SKM-1 (cell line): ENCODE measurements around the gene ACTN3.
"Not testable (repeated sequence)": the region's sequence is repeated elsewhere in the genome, so short reads cannot be mapped to it uniquely, and the experiment has no call there.

ENCODE experiments used
- DNase-seq: peaks from one replicate; lab custom pipeline; 2025; ENCODE audit not compliant: unreplicated experiment; lab: John Stamatoyannopoulos, UW

Gene ACTN3

DNA sequence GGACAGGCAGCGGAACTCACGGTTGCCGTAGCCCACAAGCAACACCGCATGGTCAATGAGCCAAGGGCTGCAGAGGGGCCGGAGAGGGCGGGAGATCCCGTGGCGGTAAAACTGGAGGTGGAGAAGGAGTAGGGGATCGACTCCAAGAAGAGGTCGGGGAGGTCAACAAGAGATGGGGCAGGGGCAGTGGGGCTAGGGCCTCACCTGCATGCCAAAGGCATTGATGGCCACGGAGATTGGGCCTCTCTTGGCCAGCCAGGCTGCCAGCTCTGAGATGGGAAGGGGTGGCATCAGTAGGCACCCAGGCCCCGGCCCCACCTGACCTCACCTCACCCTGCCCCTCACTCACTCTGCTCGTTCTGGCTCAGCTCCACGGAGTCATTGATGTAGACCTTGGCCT is 17.8 kb downstream of the ACTN3 start:
- DNase-seq = no peak

DNA sequence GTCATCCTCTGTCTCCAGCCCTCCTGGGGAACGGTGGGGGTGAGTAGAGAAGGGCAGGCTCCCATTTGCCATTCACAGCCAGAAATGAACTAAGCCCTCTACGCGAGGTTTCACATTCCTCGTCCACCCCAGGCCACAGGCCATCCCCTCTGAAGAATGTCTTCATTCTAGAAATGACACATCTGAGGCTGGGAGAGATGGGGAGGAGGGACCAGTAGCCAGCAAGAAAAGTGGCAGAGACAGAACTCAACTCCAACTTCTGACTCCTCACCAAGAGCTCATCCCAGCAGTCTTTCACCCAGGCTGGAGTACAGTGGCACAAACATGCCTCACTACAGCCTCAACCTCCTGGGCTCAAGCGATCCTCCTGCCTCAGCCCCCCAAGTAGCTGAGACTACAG is 18.3 kb downstream of the ACTN3 start:
- no peak for DNase-seq

DNA sequence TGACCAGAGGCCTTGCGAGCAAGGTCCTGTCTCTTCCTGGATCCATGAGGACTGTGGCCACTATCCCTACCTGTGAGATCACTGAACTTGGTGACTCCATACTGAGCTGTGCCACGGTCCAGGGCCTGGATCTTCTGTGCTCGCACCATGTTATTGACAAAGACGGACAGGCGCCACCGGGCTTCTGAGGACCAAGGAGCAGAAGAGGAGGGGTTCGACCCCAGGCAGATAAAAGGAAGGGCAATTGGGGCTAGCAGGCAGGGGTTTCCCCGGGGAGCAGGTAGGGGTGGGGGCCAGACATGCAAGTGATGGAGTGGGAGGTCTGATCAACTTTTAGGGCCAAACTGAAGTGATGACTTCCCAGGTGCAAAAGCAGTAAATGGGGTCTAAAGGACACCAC is 19.5 kb downstream of the ACTN3 start:
- no peak for DNase-seq

DNA sequence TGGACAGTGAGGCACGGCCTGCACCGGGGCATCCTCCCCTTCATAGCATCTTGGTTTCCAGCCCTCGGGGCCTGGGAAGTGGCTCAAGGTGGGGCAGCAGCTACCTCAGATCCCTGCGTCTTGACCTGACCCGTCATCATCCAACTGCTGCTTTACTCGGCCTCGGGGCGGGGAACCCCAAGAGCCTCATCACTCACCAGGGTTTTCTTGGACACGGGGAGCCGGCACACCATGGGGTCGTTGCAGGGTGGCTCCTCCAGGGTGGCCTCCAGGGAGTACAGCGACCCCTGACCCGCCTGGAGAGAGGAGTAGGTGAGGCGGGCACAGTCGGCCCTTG is 21.1 kb downstream of the ACTN3 start:
- no peak for DNase-seq

DNA sequence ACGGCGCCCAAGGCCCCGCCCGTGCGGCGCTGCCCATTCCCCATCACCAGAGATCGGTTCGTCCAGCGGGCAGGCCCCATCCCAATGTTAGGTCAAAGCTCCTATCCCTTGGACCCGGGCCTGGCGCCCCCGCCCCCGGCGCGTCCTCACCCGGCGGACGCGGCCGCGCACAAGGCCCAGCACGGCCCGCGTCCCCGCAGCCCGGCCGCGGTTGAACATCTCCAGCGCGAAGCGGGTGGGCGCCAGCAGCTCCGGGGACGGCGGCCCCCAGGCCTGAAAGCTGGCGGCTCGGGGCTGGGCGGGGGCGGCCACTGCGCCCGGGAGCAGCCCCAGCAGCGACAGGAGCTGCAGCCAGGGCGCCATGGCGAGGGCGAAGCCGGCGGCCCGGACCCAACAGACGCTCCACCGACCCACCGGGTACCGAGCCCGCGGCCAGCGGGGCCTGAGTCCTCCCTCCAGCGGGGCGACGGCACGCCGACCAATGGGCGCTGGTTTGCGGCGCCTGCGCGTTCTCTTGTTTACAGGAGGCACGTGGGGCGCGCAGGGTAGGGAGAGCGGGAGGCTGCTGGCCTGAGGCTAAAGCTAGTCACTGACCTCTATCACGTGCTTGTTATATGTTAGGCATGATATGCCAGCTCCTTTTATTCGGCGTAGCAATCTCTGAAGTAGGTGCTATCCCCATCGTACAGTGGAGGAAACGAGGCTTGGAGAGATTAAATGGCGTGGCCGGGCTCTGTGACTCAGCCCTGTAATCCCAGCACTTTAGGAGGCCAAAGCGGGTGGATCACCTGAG is 21.6 kb downstream of the ACTN3 start, which contains the start of gene CTSF:
CTSF (minus strand) TSS at position 483 of the 793 bp plus-strand sequence; CDS start at position 363, 120 bp downstream.
- DNase-seq = no peak

DNA sequence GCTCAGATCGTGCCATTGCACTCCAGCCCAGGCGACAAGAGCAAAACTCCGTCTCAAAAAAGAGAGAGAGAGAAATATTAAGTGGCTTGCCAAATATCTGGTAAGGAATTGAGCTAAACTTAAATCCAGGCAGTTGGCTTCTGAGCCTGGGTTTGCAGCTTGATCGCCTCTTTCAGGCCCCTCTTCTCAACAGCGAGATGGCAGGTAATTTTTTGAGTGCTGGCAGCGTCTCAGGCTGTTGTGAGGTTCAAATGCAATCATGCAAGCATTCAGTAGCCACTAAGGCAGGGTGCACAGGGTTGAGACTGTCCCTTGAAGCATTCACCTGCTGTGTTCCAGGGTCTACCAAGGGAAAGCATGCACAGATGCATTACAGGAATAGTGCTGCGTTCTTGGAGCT is 22.4 kb downstream of the ACTN3 start:
- no peak for DNase-seq

DNA sequence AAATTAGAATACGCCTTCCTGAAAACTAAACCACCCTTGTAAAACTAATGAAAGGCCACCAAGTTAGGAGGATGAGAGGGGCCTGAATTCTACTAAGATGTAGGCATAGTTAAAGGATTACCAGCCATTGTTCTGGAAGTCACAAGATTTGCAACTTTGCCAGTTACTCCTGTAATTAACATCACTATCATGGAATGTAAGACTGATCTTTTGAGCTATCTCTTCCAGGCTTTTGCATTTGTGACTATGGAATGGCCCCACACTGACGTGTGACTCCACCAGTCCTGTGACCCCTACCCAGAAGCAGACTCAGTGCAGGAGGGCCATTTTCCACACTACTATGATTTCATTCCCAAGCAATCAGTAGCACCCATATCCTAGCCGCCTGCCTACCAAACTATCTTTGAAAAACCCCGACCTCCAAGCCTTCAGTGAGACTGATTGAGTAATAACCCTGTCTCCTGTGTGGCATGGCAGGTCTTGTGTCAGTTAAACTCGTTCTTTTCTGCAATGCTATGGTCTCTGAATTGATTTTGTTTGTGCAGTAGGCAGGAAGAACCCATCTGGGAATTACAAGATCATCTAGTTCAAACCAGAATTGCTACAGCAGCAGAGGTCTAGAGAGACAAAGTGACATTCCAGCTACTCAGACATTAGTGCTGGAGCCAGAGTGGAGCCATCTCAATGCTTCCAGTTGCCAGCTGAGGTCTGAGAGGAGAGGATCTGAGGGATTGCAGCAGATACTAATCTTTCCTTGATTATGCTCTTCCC is 23.6 kb downstream of the ACTN3 start:
- no peak for DNase-seq

DNA sequence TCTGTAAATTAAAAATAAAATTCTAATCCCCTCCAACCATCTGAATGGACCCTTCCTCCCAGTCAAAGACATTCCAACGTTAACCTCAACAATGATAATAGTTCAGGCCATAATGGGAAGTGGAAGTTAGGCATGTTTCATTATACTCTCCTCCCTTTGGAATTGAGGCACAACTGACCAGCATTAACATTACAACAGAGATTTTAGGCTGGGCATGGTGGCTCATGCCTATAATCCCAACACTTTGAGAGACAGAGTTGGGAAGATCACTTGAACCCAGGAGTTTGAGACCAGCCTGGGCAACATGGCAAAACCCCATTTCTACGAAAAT is 24.1 kb downstream of the ACTN3 start:
- no peak for DNase-seq

DNA sequence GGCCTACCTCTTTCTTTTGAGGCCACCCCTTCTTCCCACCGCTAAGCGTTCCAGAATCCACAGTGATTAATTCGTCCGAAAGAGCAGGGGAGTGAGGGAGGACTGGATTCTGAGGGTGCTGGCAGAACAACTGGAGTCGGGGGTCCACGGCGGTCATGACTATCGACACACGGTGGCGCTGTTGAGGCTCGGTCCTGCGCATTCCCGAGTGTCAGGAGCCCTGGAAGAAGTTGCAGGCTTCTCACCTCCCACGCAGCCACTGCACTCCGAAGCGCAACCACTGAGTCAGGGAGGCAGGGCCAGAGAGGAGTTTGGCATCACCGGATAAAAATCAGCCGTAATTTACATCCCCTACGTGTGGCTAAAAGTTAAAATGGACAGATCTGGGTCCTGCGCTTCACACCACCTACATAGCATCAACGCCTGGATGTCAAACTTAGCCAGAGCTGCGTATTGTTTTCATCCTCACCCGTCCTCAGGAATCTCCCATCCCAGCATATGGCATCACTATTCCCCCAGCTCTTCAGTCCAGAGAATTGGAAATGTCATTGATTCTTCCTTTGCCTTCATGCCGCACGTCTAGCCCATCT is 32.4 kb downstream of the ACTN3 start:
- peak; percentile 20 for DNase-seq

DNA sequence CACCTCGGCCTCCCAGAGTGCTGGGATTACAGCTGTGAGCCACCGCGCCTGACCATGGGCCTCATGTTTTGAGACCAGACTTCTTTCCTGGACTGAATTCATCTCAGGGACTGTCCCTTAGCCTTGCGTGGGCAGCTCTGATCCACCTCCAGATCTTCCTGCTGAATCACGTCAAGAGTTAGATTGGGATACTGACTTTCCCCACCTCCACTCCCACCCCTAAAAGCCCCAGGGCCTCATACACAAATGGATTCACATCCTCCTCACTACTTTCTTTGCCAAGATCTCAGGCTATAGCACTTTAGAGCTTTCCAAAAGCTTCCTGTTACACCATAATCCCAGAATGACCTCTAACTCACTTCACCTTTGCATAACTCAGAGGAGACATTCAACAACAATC is 34.1 kb downstream of the ACTN3 start:
- no peak for DNase-seq

DNA sequence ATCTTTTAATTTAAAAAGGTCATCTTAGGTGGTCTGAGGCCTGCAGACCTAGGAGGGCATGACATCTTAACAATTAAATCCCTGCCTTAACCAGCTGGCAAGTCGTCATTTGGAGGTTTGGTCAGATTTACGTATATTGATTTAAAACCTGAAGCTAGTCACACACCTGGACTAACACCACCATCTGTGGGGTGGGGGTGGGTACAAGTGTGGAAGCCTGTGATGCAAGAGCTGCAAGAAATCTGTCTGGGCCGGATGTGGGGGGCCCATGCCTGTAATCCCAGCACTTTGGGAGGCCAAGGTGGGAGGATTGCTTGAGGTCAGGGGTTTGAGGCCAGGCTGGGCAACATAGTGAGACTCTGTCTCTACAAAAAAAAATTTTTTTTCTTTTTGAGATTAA is 34.6 kb downstream of the ACTN3 start:
- no peak for DNase-seq

DNA sequence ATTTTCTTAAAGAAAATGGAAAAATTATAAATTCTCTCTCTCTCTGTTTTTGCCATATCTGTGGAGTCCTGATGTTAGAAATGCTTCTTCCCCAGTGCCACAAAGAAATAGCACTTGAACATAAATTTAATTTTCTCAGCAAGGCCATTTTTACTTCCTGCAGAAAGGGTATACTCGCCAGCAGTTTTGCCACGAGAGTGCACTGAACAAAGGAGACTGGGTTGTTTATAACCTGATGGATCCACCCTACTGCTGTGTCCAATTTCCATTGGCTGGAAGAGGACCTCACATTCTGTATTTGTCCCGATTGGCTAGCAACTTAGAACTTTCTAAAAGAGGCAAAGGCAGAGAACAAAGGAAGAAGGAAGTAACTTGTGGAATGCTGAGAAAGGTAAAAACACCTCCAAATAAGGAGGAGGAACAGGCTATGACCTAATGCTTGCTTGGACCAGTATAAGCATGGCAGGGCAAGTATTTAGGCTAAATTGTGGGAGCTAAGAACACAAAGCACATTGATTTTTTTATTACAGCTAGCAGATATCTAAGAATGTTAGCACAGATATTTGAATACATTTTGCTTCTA is 36.0 kb downstream of the ACTN3 start:
- not testable (repeated sequence) for DNase-seq

DNA sequence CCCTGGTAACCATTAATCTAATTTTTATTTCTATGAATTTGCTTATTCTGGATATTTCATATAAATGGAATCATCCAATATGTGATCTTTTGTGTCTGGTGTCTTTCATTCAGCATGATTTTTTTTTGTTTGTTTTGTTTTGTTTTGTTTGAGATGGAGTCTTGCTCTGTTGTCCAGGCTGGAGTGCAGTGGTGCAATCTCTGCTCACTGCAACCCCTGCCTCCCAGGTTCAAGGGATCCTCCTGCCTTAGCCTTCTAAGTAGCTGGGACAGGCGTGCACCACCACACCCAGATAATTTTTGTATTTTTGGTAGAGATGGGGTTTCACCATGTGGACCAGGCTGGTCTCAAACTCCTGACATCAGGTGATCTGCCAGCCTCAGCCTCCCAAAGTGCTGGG is 38.7 kb downstream of the ACTN3 start:
- DNase-seq = not testable (repeated sequence)

DNA sequence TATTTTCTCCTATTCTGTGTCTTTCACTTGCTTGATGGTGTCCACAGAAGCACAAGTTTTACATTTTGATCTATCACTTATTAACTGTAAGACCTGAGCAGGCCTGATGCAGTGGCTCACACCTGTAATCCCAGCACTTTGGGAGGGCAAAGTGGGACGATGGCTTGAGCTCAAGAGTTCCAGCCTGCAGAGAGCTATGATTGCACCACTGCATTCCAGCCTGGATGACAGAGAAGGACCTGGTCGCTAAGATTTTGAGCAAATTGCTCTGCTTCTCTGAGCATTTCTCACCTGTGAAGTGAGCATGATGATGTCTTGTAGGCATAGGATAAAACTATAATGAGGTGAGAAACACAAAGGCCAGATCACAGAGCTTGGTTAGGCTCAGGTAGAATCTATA is 39.4 kb downstream of the ACTN3 start:
- DNase-seq = no peak

DNA sequence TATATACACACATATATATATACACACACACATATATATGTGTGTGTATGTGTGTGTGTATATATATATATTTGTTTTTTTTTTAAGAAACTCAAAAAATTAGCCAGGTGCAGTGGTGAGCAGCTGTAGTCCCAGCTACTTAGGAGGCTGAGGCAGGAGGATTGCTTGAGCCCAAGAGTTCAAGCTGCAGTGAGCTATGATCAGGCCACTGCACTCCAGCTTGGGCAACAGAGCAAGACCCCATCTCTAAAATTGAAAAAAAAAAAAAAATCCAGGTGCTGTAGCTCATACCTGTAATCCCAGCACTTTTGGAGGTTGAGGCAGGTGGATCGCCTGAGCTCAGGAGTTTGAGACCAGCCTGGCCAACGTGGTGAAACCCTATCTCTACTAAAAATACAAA is 42.6 kb downstream of the ACTN3 start:
- DNase-seq = not testable (repeated sequence)

DNA sequence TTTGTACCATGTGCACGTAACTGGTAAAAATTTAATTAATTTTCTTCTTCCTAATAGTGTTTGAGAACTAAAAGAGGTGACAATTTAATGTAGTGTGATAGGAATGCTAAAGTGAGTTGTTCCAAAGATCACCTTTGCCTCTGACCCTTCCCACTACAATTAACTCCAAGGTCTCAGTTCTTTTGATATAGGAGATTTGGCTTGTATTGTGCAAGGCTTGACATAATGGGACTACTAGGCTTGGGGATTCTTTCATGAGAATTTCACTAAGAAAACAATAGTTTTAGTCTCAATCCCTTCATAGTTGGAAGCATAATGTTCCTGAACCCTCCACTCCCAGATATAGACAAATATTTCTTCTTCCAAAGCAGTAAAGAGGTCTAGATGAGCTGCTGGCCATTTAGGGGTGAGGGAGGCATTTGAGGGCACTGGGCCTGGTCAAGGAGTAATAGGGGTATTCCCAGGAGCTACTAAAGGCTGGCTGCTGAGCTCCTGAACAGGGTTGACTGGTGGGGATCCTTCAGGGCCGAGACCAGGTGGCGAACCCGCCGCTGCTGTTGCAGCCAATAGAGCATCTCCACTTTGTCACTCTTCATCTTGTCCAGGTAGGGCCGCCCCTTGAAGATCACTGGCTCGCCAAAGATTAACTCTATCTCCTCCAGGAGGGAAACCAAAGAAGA is 43.4 kb downstream of the ACTN3 start:
- DNase-seq = no peak

DNA sequence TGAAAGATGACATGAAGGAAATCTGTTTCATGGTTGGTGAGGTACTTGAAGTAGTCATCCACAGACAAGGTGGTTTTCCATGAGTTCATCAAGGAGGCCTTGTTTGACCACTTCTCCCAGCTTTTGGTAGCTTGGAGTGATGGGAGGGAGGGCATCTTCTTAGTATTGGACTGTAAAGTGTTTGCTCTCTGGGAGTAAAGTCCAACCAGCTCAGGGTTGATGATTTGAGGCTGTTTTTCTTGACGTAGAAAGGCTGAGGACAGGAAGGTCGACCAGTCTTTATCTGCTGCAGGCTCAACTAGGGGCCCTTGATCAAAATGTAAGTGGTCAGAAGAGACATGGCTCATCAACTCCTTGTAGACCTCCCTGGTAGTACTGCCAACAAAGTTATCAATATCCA is 44.5 kb downstream of the ACTN3 start:
- DNase-seq = no peak

DNA sequence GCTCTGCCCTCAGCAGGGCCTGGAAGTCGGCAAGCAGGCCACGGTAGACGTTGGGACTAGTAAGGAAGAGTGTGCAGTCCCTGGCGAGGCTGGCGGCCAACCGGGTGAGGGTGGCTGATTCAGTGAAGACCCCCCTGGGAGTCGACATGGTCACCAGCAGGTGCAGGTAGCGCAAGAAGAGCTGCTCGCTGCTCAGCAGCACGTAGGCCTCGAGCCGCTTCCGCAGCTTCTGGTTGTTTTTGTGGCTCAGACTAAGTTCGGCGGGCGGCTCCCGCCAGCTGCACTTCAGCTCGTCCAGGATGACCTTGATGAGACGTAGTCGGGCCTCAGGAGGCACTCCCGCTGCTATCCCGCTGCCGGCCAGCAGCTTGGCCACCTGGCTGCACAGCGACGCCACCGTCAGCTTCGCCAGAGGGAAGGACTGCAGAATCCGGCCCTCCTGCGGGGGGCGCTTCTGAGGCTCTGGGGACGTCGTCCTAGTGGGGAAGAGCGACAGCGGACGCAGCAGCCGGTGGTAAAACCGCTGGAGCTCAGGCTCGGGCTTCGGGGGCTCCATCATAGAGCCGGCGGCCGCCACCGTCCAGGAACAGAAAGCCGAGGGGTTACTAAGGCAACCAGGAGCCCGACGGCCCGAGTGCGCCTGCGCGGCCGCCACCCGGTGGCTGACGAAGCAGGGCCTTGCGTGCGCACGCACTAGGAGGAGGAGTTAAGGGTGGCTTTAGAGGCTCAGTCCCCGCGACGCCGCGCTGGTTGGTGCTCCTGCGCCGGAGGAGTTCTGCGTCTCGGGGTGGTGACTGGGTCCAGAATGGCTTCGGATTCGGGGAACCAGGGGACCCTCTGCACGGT is 46.0 kb downstream of the ACTN3 start, which contains the start of the genes CCDC87 and CCS:
CCDC87 (minus strand) TSS at position 607 of the 846 bp plus-strand sequence; CDS start at position 559, 48 bp downstream.
CCS (plus strand) TSS at position 729 of the 846 bp plus-strand sequence; CDS start at position 806, 77 bp downstream.
- DNase-seq = peak; percentile 92

DNA sequence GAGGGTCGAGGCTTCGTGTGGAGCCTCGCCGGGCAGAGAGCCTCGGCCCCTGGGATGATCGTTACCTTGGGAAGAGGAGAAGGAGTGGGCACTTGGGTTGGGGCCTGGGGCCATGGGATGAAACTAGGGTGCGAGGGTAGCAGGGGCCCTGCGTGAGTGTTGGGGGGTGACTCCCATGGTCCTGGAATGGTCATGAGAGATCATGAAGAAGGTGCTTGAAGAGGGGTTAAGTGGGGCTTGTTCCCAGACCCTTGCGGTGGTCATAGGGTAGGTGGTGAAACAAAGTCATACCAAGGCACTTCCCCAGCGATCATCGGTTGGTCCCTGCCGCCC is 46.6 kb downstream of the ACTN3 start:
- no peak for DNase-seq

DNA sequence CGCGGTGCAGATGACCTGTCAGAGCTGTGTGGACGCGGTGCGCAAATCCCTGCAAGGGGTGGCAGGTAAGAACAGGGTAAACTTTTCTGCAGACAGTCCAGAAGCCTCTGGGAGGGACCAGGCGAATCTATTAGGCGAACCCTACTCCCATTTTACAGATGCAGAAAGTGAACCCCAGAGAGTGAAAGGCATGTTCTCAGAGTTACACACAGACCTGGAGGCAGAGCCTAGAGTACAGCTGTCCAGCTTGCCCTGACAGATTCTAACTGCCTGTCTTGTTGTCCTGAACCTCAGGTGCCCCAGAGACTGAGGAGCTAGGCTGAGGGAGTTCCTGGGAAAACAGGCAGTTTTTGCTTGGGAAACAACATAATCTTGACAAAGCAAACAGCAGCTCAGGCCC is 46.9 kb downstream of the ACTN3 start:
- no peak for DNase-seq
